Fibroblast of lung (primary cell): ENCODE results near the gene WDR33. TPM values are rescaled to one million over a fixed set of nuclear protein-coding genes. Genes with fewer than 3 reads are reported as not detected.

Experiments
- DNase-seq, 2 donors: peaks; one replicate each; pipeline versions ENCODE4 v3.0.0 to v3.0.0-alpha.2; 2010; ENCODE audit warnings: low read depth in 2 of 2
- H2AFZ ChIP-seq: 2 replicates; pipeline ENCODE4 v1.5.1; 2012; ENCODE audit warnings: low read length, control low read depth, inconsistent platforms
- H3K27ac ChIP-seq: 2 replicates; pipeline ENCODE4 v1.5.1; 2011; ENCODE audit warnings: low read length, control low read depth; ENCODE audit not compliant: insufficient read depth
- H3K27me3 ChIP-seq: 2 replicates; pipeline ENCODE4 v1.5.1; 2011; ENCODE audit warnings: mild to moderate bottlenecking, low read length; ENCODE audit not compliant: control insufficient read depth, insufficient read depth
- H3K36me3 ChIP-seq: 2 replicates; pipeline ENCODE4 v1.5.1; 2011; ENCODE audit warnings: low read length; ENCODE audit not compliant: control insufficient read depth, insufficient read depth
- H3K4me1 ChIP-seq: 2 replicates; pipeline ENCODE4 v1.5.1; 2011; ENCODE audit warnings: low read length; ENCODE audit not compliant: control insufficient read depth, insufficient read depth; ENCODE audit errors: extremely low read depth
- H3K4me2 ChIP-seq: 2 replicates; pipeline ENCODE4 v1.5.1; 2011; ENCODE audit warnings: low read length, control low read depth; ENCODE audit not compliant: insufficient read depth; ENCODE audit errors: extremely low read depth
- H3K4me3 ChIP-seq, 4 experiments: fragments of 200-600 bp in 1 of 4; sonication (generic) in 1 of 4; replicated peaks in 1 of 4; 2 replicates each; pipeline ENCODE4 v1.5.1; 2011 to 2016; ENCODE audit warnings: low read length in 4 of 4, low read depth in 3 of 4, mild to moderate bottlenecking in 3 of 4, control low read depth in 2 of 4, inconsistent platforms in 1 of 4, mixed read lengths in 1 of 4; ENCODE audit not compliant: insufficient read depth in 1 of 4; ENCODE audit errors: control extremely low read depth in 1 of 4
- H3K79me2 ChIP-seq: 2 replicates; pipeline ENCODE4 v1.5.1; 2012; ENCODE audit warnings: mild to moderate bottlenecking, low read length, inconsistent platforms; ENCODE audit not compliant: control insufficient read depth, insufficient read depth
- H3K9ac ChIP-seq: 2 replicates; pipeline ENCODE4 v1.5.1; 2011; ENCODE audit warnings: mild to moderate bottlenecking, low read length, control low read depth; ENCODE audit not compliant: insufficient read depth
- H3K9me3 ChIP-seq: 2 replicates; pipeline ENCODE4 v1.5.1; 2012; ENCODE audit warnings: low read depth, low read length; ENCODE audit not compliant: control insufficient read depth, insufficient read depth
- H4K20me1 ChIP-seq: 2 replicates; pipeline ENCODE4 v1.5.1; 2011; ENCODE audit warnings: low read length; ENCODE audit not compliant: control insufficient read depth, insufficient read depth; ENCODE audit errors: extremely low read depth
- EZH2 ChIP-seq: IDR thresholded peaks from 2 replicates; pipeline ENCODE4 v1.5.1; 2012; ENCODE audit warnings: low read length, control low read depth, mild to moderate bottlenecking; ENCODE audit errors: missing control alignments
- polyA plus RNA-seq, 2 donors: library from polyadenylated mRNA; depleted of rRNA in 1 of 2; stranded (reverse) in 1 of 2; unstranded in 1 of 2; fragments of >200 nt; gene quantifications; 2 replicates each; pipeline ENCODE4 v1.2.1, GENCODE V29; 2011 to 2012; ENCODE audit warnings: missing spikeins in 1 of 2
- total RNA-seq: library from RNA; depleted of rRNA; stranded (reverse); fragments of >200 nt; gene quantifications from 2 replicates; pipeline ENCODE4 v1.2.1, GENCODE V29; 2014
- TF ChIP-seq, protein P1 (sequence below), 2 donors: IDR thresholded peaks in 1 of 2; conservative IDR thresholded peaks in 1 of 2; 1 replicate in 1 of 2; 2 replicates in 1 of 2; pipeline ENCODE4 v1.5.1; 2011 to 2012; ENCODE audit warnings: low read length in 2 of 2, control low read depth in 1 of 2, inconsistent platforms in 1 of 2, low read depth in 1 of 2, mild to moderate bottlenecking in 1 of 2

The WDR33 gene
- total and polyA plus RNA-seq, 2 donors (not counting 1 experiment from before 2014, with no cell fraction given), result 27.2 to 28.6 TPM

DNA sequence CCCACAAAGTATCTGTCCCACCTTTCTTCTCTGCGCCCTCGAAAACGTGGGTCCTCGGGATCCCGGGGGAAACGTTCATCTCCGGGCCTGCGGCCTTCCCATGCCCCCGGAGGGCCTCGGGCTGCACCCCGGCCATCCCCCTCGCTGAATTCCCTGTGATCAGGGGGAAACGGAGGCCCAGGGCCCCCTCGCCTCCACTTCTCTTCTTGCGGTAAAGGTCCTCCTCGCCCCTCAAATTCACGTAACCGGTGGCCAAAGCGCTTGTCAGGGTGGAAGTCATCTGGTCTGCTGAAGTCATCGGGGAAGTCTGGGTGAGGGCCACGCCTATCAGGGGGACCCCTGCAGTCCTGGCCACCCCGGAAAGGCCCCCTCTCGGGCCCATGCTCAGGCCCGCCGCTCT lies 97.4 kb downstream of the WDR33 start:
- H3K9ac ChIP-seq, result no peak overlapping the region
- H3K9me3 ChIP-seq, result no peaks in the 10 kb centered on the region
- no peak overlapping the region for H3K27ac ChIP-seq
- H3K4me3 ChIP-seq, result no peak overlapping the region
- no peak for DNase-seq
- no peaks in the 10 kb centered on the region for H3K79me2 ChIP-seq
- H3K36me3 ChIP-seq, result peaks cover 2% of the 10 kb centered on the region
- no peaks in the 10 kb centered on the region for H3K4me1 ChIP-seq
- H2AFZ ChIP-seq, result no peak overlapping the region
- H3K4me2 ChIP-seq, result no peak overlapping the region
- H3K27me3 ChIP-seq, result no peaks in the 10 kb centered on the region
- TF ChIP-seq, protein P1, sequence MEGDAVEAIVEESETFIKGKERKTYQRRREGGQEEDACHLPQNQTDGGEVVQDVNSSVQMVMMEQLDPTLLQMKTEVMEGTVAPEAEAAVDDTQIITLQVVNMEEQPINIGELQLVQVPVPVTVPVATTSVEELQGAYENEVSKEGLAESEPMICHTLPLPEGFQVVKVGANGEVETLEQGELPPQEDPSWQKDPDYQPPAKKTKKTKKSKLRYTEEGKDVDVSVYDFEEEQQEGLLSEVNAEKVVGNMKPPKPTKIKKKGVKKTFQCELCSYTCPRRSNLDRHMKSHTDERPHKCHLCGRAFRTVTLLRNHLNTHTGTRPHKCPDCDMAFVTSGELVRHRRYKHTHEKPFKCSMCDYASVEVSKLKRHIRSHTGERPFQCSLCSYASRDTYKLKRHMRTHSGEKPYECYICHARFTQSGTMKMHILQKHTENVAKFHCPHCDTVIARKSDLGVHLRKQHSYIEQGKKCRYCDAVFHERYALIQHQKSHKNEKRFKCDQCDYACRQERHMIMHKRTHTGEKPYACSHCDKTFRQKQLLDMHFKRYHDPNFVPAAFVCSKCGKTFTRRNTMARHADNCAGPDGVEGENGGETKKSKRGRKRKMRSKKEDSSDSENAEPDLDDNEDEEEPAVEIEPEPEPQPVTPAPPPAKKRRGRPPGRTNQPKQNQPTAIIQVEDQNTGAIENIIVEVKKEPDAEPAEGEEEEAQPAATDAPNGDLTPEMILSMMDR (conservative IDR thresholded peaks at IDR 0.05 in 1 of 2, IDR thresholded peaks at IDR 0.05 in 1 of 2; ENCODE audit: low read depth in 1 of 2, low read length in 2 of 2), result no peak
- TF ChIP-seq EZH2, result no peak
- H4K20me1 ChIP-seq, result no peaks in the 10 kb centered on the region

DNA sequence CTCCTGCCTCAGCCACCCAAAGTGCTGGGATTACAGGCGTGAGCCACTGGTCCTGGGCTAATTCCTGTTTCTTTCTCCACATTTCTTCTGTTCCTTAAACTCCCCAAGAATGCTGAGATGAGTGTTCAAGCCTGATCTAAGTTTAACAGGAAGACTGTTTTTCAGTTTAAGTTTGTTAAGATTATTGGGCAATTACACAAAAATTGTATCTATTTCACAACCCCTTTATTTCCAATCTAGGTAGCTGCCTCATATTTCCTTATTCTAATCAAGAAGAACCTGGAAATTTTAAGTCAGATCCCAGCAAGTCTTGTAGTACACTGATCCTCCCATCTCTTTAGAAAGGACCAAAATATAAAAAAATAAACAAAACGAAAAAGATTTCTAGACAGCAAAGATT lies 98.0 kb downstream of the WDR33 start:
- Histone ChIP-seq H3K4me2 (no peak overlapping the region), H3K27ac (no peak overlapping the region), H3K79me2 (no peaks in the 10 kb centered on the region), H4K20me1 (no peaks in the 10 kb centered on the region), H3K4me1 (no peaks in the 10 kb centered on the region), H3K9ac (no peak overlapping the region), H3K4me3 (no peak overlapping the region), H3K36me3 (peaks cover 6% of the 10 kb centered on the region), H2AFZ (no peak overlapping the region), H3K27me3 (no peaks in the 10 kb centered on the region), H3K9me3 (no peaks in the 10 kb centered on the region)
- TF ChIP-seq, protein P1 (conservative IDR thresholded peaks at IDR 0.05 in 1 of 2, IDR thresholded peaks at IDR 0.05 in 1 of 2; ENCODE audit: low read depth in 1 of 2, low read length in 2 of 2), result no peak
- no peak for TF ChIP-seq EZH2
- DNase-seq, result no peak

DNA sequence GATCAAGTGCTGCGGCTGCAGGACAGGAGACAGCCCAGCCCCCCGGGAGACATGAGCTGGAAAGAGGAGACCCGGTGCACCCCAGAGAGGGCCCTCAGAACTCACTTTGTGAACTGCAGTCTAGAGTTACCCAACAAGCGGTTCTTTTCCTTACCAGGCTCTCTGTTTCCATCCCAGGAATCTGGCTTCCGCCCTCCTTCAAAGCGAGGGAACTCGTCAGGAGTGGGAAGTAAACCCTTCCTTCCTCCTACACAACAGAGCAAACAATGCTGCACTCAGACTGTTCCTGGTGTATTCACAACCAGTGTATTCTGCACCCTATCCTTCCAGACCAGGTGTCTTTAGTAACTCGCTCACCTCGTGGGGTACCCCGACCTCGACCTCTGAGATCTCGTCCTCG lies 101.6 kb downstream of the WDR33 start:
- peaks cover 6% of the 10 kb centered on the region for H3K36me3 ChIP-seq
- H3K27ac ChIP-seq, result no peak overlapping the region
- DNase-seq, result no peak
- no peak overlapping the region for H3K9ac ChIP-seq
- no peak overlapping the region for H2AFZ ChIP-seq
- TF ChIP-seq, protein P1 (conservative IDR thresholded peaks at IDR 0.05 in 1 of 2, IDR thresholded peaks at IDR 0.05 in 1 of 2; ENCODE audit: low read depth in 1 of 2, low read length in 2 of 2), result no peak
- no peak for TF ChIP-seq EZH2
- no peaks in the 10 kb centered on the region for H4K20me1 ChIP-seq
- no peaks in the 10 kb centered on the region for H3K27me3 ChIP-seq
- no peak overlapping the region for H3K4me2 ChIP-seq
- no peaks in the 10 kb centered on the region for H3K4me1 ChIP-seq
- no peaks in the 10 kb centered on the region for H3K9me3 ChIP-seq
- no peaks in the 10 kb centered on the region for H3K79me2 ChIP-seq
- no peak overlapping the region for H3K4me3 ChIP-seq
